Measurements from ENCODE around the gene VSX2.

VSX2 gene

GRCh38 chr14:74271365-74271764, 32.1 kb downstream of the VSX2 start:
- no peaks in the 10 kb centered on the region; the same call in 1 of the 2 replicates for H3K27me3 ChIP-seq (replicated peaks; ENCODE audit: control insufficient read depth, insufficient read depth, low read length)
- TF ChIP-seq, protein P1, sequence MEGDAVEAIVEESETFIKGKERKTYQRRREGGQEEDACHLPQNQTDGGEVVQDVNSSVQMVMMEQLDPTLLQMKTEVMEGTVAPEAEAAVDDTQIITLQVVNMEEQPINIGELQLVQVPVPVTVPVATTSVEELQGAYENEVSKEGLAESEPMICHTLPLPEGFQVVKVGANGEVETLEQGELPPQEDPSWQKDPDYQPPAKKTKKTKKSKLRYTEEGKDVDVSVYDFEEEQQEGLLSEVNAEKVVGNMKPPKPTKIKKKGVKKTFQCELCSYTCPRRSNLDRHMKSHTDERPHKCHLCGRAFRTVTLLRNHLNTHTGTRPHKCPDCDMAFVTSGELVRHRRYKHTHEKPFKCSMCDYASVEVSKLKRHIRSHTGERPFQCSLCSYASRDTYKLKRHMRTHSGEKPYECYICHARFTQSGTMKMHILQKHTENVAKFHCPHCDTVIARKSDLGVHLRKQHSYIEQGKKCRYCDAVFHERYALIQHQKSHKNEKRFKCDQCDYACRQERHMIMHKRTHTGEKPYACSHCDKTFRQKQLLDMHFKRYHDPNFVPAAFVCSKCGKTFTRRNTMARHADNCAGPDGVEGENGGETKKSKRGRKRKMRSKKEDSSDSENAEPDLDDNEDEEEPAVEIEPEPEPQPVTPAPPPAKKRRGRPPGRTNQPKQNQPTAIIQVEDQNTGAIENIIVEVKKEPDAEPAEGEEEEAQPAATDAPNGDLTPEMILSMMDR (IDR thresholded peaks at IDR 0.05; ENCODE audit: insufficient read depth, low read length, poor library complexity, severe bottlenecking) = no peak
- H3K36me3 ChIP-seq (ENCODE audit: control insufficient read depth, insufficient read depth, low read length) = no peaks in the 10 kb centered on the region
- DNase-seq (ENCODE audit: extremely low read depth, insufficient read length) = no peak
- H3K4me3 ChIP-seq (replicated peaks; ENCODE audit: low read depth, low read length) = no peak overlapping the region

- TF ChIP-seq, protein P1 (IDR thresholded peaks at IDR 0.05; ENCODE audit: insufficient read depth, low read length, poor library complexity, severe bottlenecking) = no peak
- no peak for DNase-seq (ENCODE audit: extremely low read depth, insufficient read length)
- H3K36me3 ChIP-seq (ENCODE audit: control insufficient read depth, insufficient read depth, low read length) = no peaks in the 10 kb centered on the region
- no peaks in the 10 kb centered on the region for H3K27me3 ChIP-seq (replicated peaks; ENCODE audit: control insufficient read depth, insufficient read depth, low read length)
- H3K4me3 ChIP-seq (replicated peaks; ENCODE audit: low read depth, low read length) = no peak overlapping the region
Observed at GRCh38 chr14:74275241-74275841, 36.1 kb downstream of the VSX2 start.

DNA sequence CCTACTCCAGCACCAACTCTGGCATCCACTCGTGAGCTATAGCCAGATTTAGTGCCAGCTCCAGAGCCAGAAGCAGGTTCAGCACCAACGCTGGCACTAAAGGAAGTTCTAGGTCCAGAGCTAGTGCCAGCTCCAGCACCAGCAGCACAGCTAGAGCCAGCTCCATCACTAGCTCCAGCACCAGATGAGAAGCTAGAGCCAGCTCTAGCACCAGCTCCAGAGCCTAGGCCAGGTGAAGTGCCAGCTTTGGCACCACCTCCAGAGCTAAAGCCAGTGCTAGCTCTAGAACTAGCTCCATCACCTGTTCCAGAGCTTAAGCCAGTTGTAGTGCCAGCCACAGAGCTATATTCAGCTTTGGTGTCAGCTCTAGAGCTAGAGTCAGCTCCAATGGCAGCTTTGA, 38.8 kb downstream of the VSX2 start:
- DNase-seq (ENCODE audit: extremely low read depth, insufficient read length) = no peak
- Histone ChIP-seq H3K27me3 (replicated peaks; ENCODE audit: control insufficient read depth, insufficient read depth, low read length) (no peaks in the 10 kb centered on the region), H3K4me3 (replicated peaks; ENCODE audit: low read depth, low read length) (no peak overlapping the region), H3K36me3 (ENCODE audit: control insufficient read depth, insufficient read depth, low read length) (no peaks in the 10 kb centered on the region)
- TF ChIP-seq, protein P1 (IDR thresholded peaks at IDR 0.05; ENCODE audit: insufficient read depth, low read length, poor library complexity, severe bottlenecking) = no peak

GRCh38 chr14:74281069-74281468, 41.8 kb downstream of the VSX2 start:
- Histone ChIP-seq H3K36me3 (ENCODE audit: control insufficient read depth, insufficient read depth, low read length) (peaks cover 3% of the 10 kb centered on the region), H3K4me3 (replicated peaks; ENCODE audit: low read depth, low read length) (no peak overlapping the region), H3K27me3 (replicated peaks; ENCODE audit: control insufficient read depth, insufficient read depth, low read length) (no peaks in the 10 kb centered on the region)
- TF ChIP-seq, protein P1 (IDR thresholded peaks at IDR 0.05; ENCODE audit: insufficient read depth, low read length, poor library complexity, severe bottlenecking) = no peak
- no peak for DNase-seq (ENCODE audit: extremely low read depth, insufficient read length)

DNA sequence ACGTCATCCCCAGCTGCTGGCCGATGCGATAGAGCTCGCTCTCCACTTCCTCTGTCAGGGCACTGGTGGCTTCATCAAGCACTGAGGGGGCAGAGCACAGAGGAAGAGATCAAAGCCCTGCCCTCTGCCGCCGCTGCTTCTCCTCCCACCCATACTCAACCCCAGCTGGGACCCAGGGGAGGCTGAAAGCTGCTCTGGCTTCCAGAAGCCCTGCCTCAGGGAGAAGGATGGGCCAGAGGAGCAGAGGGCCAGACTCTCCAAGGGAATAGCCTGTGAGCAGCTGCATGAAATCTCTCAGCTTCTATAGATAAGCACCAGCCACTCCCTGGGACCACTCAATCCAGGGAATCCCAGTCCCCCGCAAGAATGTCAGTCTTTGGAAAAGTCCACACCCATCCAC, 47.5 kb downstream of the VSX2 start:
- TF ChIP-seq, protein P1 (IDR thresholded peaks at IDR 0.05; ENCODE audit: insufficient read depth, low read length, poor library complexity, severe bottlenecking) = no peak
- Histone ChIP-seq H3K4me3 (replicated peaks; ENCODE audit: low read depth, low read length) (no peak overlapping the region), H3K27me3 (replicated peaks; ENCODE audit: control insufficient read depth, insufficient read depth, low read length) (no peaks in the 10 kb centered on the region), H3K36me3 (ENCODE audit: control insufficient read depth, insufficient read depth, low read length) (peaks cover 14% of the 10 kb centered on the region)
- DNase-seq (ENCODE audit: extremely low read depth, insufficient read length) = no peak

GRCh38 chr14:74289801-74290200, 50.6 kb downstream of the VSX2 start:
- Histone ChIP-seq H3K4me3 (replicated peaks; ENCODE audit: low read depth, low read length) (no peak overlapping the region), H3K27me3 (replicated peaks; ENCODE audit: control insufficient read depth, insufficient read depth, low read length) (no peaks in the 10 kb centered on the region), H3K36me3 (ENCODE audit: control insufficient read depth, insufficient read depth, low read length) (peaks cover 23% of the 10 kb centered on the region)
- TF ChIP-seq, protein P1 (IDR thresholded peaks at IDR 0.05; ENCODE audit: insufficient read depth, low read length, poor library complexity, severe bottlenecking) = no peak
- no peak for DNase-seq (ENCODE audit: extremely low read depth, insufficient read length)
